Panc1 (cell line): ENCODE data around the gene PTK7. TPM values are rescaled to one million over a fixed set of nuclear protein-coding genes. Genes with fewer than 3 reads are reported as not detected.

Experiments
- ATAC-seq: fragments of 200-7000 bp; cut with Tn5 transposase; 2 replicates; pipeline ENCODE4 v1.9.1; 2020; ENCODE audit warnings: mild to moderate bottlenecking, moderate library complexity
- BruUV-seq: library from RNA; stranded (reverse); fragments of 400-500 nt; replicated peaks from 2 replicates; lab custom pipeline; 2021; lab: Mats Ljungman, UMichigan
- CTCF ChIA-PET: fragments of 300-600 bp; sonication (Branson Sonifier 250); formaldehyde crosslinking; loops from one replicate; lab custom pipeline; 2022; ENCODE audit warnings: antibody characterized with exemption; lab: Charles Lee
- POLR2A ChIA-PET: fragments of 300-600 bp; sonication (Branson Sonifier 250); formaldehyde crosslinking; loops from one replicate; lab custom pipeline; 2022; ENCODE audit warnings: antibody characterized with exemption; lab: Charles Lee
- DNase-seq: peaks from one replicate; pipeline ENCODE4 v3.0.0-alpha.2; 2010; ENCODE audit warnings: low read depth, low spot score
- H3K27ac ChIP-seq: 2 replicates; pipeline ENCODE4 v1.5.1; 2011; ENCODE audit warnings: mild to moderate bottlenecking, low read length, inconsistent platforms
- H3K27me3 ChIP-seq: fragments of 200-500 bp; sonication (Bioruptor generic); 2 replicates; pipeline ENCODE4 v1.6.0; 2014; ENCODE audit warnings: low read length, inconsistent platforms; ENCODE audit not compliant: control insufficient read depth, insufficient read depth
- H3K36me3 ChIP-seq: fragments of 200-500 bp; sonication (Bioruptor generic); 2 replicates; pipeline ENCODE4 v1.5.1; 2014; ENCODE audit warnings: inconsistent platforms, mild to moderate bottlenecking, low read length, moderate library complexity; ENCODE audit not compliant: control insufficient read depth, insufficient read depth
- H3K4me1 ChIP-seq: 2 replicates; pipeline ENCODE4 v1.5.1; 2011; ENCODE audit warnings: inconsistent platforms, mild to moderate bottlenecking, low read length, moderate library complexity; ENCODE audit not compliant: control insufficient read depth, insufficient read depth
- H3K4me3 ChIP-seq, 2 experiments: 2 replicates each; pipeline ENCODE4 v1.5.1; 2011 to 2012; ENCODE audit warnings: low read depth in 2 of 2, low read length in 2 of 2, mild to moderate bottlenecking in 2 of 2, inconsistent platforms in 1 of 2, moderate library complexity in 1 of 2
- H3K9me3 ChIP-seq: fragments of 200-500 bp; sonication (Bioruptor generic); 2 replicates; pipeline ENCODE4 v1.5.1; 2014; ENCODE audit warnings: low read depth, mild to moderate bottlenecking, inconsistent platforms, low read length, moderate library complexity; ENCODE audit not compliant: control insufficient read depth, insufficient read depth
- POLR2AphosphoS5 ChIP-seq: IDR thresholded peaks from 2 replicates; pipeline ENCODE4 v1.6.1; 2012; ENCODE audit warnings: mild to moderate bottlenecking, low read depth, low read length, moderate library complexity
- SIN3A ChIP-seq: IDR thresholded peaks from 2 replicates; pipeline ENCODE4 v1.6.1; 2012; ENCODE audit warnings: low read depth, mild to moderate bottlenecking, low read length, moderate library complexity, borderline replicate concordance; ENCODE audit not compliant: insufficient read depth
- TCF7L2 ChIP-seq: IDR thresholded peaks from 2 replicates; pipeline ENCODE4 v1.6.1; 2011; ENCODE audit warnings: mild to moderate bottlenecking, low read depth, low read length, inconsistent platforms
- in situ Hi-C: cut with HindIII; loops from 2 replicates; pipeline ENCODE4 v1.10.0; 2016; ENCODE audit warnings: low sequenced_read_pairs, low pct_unique_long_range_greater_than_20kb
- intact Hi-C: fragments of 100-400 bp; cut with micrococcal nuclease; formaldehyde crosslinking; loops from one replicate; pipeline ENCODE4 v1.10.0; 2022; ENCODE audit not compliant: unreplicated experiment
- total RNA-seq: library from RNA; stranded (reverse); gene quantifications from one replicate; pipeline ENCODE4 v1.2.1, GENCODE V29; 2021; ENCODE audit not compliant: unreplicated experiment
- TF ChIP-seq, protein P1 (sequence below): fragments of 450-650 bp; IDR thresholded peaks from 2 replicates; pipeline ENCODE4 v1.5.1; 2017; ENCODE audit warnings: mild to moderate bottlenecking
- TF ChIP-seq, protein P2 (sequence below), 2 experiments: IDR thresholded peaks; 2 replicates each; pipeline ENCODE4 v1.6.1; 2011 to 2012; ENCODE audit warnings: low read depth in 2 of 2, control low read depth in 1 of 2, low read length in 1 of 2, mild to moderate bottlenecking in 1 of 2, moderate library complexity in 1 of 2; ENCODE audit not compliant: insufficient read depth in 1 of 2

PTK7 gene
- total RNA-seq, 1 experiment from 2014 or later, result 240 TPM

DNA sequence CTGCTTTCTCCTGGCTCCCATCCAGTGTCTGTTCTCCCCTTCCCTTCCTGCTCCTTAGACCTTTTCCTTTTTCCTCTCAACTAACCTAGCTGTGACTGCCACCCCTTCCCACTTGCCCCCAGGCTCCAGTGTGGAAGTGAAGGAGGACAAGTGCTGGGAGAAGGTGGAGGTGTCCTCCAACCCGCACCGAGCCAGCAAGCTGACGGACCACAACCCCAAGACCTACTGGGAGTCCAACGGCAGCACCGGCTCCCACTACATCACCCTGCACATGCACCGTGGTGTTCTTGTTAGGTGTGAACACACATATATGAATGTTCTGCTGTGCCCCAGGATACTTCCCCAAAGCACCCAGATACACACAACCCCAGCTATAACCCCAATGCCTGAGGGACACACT lies 124.4 kb downstream of the PTK7 start:
- Histone ChIP-seq H3K9me3 (no peaks in the 10 kb centered on the region), H3K4me1 (no peaks in the 10 kb centered on the region), H3K27me3 (no peaks in the 10 kb centered on the region), H3K36me3 (no peaks in the 10 kb centered on the region; the same call in 1 of the 2 replicates), H3K27ac (no peak overlapping the region), H3K4me3 (no peak overlapping the region)
- in situ Hi-C loops (no loop called here), intact Hi-C loops (no loop called here)
- DNase-seq, result no peak
- TF ChIP-seq, protein P1, sequence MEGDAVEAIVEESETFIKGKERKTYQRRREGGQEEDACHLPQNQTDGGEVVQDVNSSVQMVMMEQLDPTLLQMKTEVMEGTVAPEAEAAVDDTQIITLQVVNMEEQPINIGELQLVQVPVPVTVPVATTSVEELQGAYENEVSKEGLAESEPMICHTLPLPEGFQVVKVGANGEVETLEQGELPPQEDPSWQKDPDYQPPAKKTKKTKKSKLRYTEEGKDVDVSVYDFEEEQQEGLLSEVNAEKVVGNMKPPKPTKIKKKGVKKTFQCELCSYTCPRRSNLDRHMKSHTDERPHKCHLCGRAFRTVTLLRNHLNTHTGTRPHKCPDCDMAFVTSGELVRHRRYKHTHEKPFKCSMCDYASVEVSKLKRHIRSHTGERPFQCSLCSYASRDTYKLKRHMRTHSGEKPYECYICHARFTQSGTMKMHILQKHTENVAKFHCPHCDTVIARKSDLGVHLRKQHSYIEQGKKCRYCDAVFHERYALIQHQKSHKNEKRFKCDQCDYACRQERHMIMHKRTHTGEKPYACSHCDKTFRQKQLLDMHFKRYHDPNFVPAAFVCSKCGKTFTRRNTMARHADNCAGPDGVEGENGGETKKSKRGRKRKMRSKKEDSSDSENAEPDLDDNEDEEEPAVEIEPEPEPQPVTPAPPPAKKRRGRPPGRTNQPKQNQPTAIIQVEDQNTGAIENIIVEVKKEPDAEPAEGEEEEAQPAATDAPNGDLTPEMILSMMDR, result no peak
- no peak for TF ChIP-seq TCF7L2
- CTCF ChIA-PET, result no interaction called here
- POLR2A ChIA-PET, result no interaction called here
- no peak for ATAC-seq
- BruUV-seq, result no TSS peak

DNA sequence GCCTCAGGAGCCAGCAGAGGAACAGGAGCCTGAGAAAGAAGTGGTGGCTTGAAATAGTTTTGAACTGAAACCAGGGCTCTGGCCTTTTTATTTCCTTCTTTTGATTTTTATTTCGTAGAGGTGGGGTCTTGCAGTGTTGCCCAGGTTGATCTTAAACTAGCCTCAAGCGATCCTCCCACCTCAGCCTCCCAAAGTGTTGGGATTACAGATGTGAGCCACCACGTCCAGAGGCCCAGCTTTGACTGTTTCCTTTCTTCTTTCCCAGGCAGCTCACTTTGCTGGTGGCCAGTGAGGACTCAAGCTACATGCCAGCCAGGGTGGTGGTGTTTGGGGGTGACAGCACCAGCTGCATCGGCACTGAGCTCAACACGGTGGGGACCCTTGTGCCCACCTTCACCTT lies 126.3 kb downstream of the PTK7 start:
- H3K4me1 ChIP-seq, result no peaks in the 10 kb centered on the region
- no peaks in the 10 kb centered on the region; the same call in 1 of the 2 replicates for H3K36me3 ChIP-seq
- H3K27ac ChIP-seq, result no peak overlapping the region
- DNase-seq (no peak), ATAC-seq (no peak)
- no peak for TF ChIP-seq TCF7L2
- TF ChIP-seq POLR2AphosphoS5, result no peak
- TF ChIP-seq SIN3A, result no peak
- TF ChIP-seq, protein P2, sequence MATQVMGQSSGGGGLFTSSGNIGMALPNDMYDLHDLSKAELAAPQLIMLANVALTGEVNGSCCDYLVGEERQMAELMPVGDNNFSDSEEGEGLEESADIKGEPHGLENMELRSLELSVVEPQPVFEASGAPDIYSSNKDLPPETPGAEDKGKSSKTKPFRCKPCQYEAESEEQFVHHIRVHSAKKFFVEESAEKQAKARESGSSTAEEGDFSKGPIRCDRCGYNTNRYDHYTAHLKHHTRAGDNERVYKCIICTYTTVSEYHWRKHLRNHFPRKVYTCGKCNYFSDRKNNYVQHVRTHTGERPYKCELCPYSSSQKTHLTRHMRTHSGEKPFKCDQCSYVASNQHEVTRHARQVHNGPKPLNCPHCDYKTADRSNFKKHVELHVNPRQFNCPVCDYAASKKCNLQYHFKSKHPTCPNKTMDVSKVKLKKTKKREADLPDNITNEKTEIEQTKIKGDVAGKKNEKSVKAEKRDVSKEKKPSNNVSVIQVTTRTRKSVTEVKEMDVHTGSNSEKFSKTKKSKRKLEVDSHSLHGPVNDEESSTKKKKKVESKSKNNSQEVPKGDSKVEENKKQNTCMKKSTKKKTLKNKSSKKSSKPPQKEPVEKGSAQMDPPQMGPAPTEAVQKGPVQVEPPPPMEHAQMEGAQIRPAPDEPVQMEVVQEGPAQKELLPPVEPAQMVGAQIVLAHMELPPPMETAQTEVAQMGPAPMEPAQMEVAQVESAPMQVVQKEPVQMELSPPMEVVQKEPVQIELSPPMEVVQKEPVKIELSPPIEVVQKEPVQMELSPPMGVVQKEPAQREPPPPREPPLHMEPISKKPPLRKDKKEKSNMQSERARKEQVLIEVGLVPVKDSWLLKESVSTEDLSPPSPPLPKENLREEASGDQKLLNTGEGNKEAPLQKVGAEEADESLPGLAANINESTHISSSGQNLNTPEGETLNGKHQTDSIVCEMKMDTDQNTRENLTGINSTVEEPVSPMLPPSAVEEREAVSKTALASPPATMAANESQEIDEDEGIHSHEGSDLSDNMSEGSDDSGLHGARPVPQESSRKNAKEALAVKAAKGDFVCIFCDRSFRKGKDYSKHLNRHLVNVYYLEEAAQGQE (IDR thresholded peaks at IDR 0.05; ENCODE audit: insufficient read depth in 1 of 2, low read depth in 2 of 2, low read length in 1 of 2), result no peak
- TF ChIP-seq, protein P1, result no peak
- no peaks in the 10 kb centered on the region for H3K27me3 ChIP-seq
- CTCF ChIA-PET, result interaction anchor here (0.6 kb wide), 1 partner anchor 193 kb away, joined by 3 read pairs; no protein-coding TSS in a partner anchor
- no peak overlapping the region for H3K4me3 ChIP-seq
- in situ Hi-C loops, result no loop called here
- BruUV-seq, result no TSS peak
- intact Hi-C loops, result no loop called here
- H3K9me3 ChIP-seq, result no peaks in the 10 kb centered on the region
- POLR2A ChIA-PET, result no interaction called here
